Activated CD4-positive, CD25-positive, alpha-beta regulatory T cell (primary cell): ENCODE results near the gene HOXC10.

Experiments used
- DNase-seq, 4 experiments: peaks; one replicate each; lab custom pipeline; 2025; lab: John Stamatoyannopoulos, UW

The HOXC10 gene

GRCh38 chr12:54016478-54016964 lies 31.6 kb downstream of the HOXC10 start:
- no peak for DNase-seq

DNA sequence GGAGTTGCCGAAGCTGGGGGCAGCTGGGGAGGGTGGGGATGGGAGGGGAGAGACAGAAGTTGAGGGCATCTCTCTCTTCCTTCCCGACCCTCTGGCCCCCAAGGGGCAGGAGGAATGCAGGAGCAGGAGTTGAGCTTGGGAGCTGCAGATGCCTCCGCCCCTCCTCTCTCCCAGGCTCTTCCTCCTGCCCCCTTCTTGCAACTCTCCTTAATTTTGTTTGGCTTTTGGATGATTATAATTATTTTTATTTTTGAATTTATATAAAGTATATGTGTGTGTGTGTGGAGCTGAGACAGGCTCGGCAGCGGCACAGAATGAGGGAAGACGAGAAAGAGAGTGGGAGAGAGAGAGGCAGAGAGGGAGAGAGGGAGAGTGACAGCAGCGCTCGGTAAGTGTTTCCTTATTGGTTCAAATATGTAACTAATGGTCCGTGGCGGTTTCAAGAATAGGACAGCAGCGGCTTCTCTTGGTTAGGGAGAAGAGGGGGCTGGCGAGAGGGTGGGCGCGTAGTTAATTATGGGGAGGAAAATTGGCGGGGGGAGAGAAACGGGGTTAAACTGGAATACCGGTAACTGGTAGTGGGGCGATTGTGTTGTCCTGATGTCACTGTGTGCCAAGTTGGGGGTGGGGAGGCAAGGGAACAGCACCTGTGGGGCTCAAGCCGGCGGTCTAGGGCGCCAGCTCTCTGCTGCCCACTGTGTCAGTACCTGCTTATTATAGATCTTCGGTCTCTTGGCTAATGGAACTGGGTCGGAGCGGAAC lies 32.3 kb downstream of the HOXC10 start:
- no peak for DNase-seq

DNA sequence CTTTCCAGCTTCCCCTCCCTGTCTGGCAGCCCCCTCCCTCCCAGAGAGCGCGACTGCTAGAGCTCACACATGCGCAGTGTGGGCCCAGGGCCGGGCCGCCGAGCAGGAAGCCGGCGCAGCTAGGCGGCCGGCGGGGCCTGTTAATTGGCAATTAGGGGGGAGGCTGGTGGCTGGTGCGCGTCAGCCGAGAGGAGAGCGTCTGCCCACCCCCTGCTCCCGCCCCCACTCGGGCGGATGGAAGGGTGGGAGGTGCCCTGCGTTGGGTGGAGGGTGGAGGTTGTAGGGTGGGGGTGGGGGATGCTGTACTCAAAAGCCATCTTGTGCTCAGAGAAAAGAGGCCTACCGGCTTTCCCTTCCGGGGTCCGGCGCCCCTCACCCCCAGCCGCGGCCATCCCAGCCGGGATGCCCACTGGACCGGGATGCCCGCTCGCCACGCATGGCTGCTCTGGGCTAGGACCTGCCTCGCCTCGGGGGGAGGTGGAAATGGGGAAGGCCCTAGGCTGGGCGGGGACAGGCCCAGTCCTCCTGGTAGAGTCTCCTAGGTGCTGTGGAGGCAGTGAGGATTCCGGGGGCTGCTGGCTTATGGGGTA lies 33.0 kb downstream of the HOXC10 start:
- DNase-seq: peak; percentile 20 to 56 (median 50)

DNA sequence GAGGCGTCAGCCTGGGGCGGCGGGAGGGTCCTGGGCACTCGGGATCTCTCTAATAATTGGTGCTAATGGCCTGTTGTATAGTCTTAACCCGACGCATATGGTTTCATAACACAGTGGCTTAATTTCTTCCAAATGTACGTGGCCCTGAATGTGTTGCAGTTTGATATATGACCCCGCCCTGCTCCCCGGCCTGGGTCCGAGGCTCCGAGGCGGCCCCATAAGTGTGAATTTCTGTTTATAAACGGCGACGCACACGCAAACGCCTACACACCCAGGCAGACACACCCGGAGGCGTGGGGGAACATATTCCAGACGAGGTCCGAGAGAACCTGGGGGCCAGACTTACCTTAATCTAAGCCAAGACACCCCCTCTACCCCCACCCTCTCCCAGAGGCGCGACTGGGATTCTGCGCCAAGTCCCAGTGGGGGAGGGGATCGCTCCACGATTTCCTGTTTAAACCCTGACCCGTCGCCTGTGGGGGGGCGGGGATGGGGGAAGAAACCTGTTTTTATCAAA lies 33.6 kb downstream of the HOXC10 start:
- DNase-seq: no peak

- DNase-seq: no peak
Measured at GRCh38 chr12:54019091-54019811, 34.3 kb downstream of the HOXC10 start.

DNA sequence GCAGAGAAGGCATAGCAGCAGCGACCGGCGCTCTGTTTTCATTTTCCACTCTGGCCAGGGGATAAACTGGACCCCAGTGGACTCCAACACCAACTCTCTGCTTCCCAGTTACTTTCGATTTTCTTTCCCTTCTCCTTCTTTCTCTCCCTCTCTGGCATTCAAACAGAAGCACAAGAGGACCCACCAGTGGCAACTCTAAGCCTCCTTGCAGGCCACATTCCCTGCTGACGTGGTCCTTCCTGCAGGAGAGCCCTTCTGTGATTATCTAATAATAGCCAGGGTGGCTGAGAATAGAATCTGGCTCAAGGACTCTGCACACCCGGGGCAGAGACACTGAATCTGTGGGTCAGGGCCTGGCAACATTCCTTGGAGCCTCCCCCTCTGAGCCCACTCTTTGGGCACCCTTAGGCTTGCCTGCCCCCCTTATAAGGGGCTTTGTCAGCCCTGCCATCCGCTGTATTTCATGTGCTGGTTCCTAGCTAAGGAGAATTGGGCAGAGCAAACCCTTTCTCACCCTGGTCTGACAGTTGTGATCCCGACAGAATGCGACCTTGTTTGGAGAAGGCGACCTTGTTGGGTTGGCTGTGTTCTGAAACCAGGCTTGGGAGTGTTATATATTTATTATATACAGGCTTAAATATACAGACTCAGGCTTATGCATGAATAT lies 35.1 kb downstream of the HOXC10 start:
- DNase-seq: no peak

DNA sequence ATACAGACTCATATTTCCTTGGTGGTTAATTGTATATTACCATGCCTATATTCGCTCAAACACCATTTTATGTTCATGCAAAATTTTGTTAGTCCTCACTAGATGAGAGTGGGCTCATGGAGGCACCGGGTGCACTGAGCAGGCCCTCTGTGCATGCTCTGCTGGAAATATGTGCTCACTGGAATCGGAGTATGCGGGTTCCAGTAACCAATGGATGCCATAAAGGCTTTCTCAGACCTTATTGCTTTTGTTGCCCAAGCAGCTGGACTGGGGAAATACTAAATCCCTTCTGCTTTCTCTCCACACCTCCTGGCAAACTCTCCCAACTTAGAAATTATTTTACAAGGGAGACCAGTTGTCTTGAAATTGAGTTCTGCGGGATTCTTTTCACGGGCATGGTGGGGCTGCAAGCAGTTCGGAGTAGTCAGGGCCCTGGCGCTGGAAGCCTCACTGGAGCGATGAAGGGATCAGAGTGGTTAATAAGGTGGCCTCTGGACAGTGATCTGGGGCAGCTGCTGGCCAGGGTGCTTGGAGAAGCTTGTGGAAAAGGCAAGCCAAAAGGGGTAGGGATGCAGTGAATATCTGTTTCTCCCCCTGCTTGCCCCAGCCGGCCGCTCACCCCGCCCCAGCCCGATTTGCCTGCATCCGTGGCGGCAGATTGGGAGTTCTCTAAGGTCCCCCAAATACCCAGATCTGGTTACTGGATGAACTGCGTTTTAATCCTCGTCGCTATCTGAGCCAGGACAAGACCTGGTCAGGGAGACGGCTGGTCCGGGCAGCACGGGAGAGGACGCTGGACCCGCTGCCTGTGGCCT lies 35.9 kb downstream of the HOXC10 start:
- no peak for DNase-seq

DNA sequence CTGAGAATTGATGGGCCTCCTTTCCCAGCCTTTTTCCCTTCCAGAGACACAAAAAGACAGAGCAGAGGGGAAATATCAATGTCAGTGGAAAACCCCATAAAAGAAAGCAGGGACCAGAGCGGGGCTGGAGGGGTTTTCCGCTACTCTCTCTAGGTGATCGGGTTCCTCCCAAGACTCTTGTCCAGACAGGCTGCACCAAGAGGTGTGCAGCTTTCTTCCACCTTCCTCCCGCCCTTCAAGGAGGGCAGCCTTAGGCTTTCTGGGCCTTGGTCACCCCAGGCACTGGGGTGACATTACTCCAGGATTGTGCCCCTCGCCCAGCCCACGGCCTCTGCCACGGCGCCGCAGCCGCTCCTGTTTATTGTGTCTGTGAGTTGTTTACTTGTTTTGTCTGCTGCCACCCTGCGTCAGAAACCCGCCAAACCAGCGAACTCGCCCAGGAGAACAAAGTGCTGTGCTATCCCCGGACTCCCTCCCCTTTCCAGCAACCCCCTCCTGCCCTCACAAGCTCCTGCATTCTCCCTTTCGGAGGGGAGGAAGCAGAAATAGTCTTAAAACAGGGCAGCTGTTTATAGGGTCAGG lies 36.6 kb downstream of the HOXC10 start:
- no peak for DNase-seq

- DNase-seq: no peak
Measured at GRCh38 chr12:54022960-54023884, 38.3 kb downstream of the HOXC10 start.

- DNase-seq: no peak
Measured at GRCh38 chr12:54024127-54024526, 39.2 kb downstream of the HOXC10 start.

DNA sequence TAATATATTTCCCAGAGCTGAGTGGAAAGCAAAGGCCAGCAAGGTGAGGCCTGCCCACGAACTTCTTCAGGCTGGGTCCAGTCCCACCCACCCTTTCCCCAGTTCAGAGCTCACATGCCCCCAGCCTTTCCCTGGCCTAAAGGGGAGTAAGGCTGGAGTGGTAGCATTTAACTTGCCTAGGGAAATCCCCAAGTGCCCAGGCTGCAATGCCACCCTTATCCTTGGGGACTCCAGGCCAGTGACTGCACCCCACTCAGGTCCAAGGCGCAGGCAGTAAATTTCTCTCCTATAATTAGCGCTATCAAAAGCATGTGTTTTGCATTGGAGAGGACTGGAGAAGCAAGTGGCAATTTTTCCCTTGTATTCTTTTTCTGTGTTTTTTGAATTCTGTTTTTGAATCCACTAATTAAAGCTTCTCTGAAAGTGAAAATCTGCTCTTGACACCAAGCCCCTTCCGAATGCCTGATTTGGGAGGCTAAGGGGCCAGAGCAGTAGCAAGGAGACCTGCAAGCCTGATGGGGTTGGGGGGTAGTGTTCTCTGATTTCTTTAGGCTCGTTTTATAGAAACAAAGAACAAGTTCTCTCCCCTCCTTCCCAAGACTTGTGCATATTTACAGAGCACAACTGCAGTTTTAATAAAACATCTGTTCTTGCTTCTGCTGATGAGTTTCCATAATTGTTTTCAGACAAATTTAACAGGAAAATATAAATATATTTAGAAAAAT lies 39.8 kb downstream of the HOXC10 start:
- no peak for DNase-seq

GRCh38 chr12:54025499-54026405 lies 40.8 kb downstream of the HOXC10 start:
- no peak for DNase-seq

GRCh38 chr12:54026640-54027441 lies 41.9 kb downstream of the HOXC10 start:
- no peak for DNase-seq

- DNase-seq: no peak
Measured at GRCh38 chr12:54027442-54027786, 42.5 kb downstream of the HOXC10 start.

DNA sequence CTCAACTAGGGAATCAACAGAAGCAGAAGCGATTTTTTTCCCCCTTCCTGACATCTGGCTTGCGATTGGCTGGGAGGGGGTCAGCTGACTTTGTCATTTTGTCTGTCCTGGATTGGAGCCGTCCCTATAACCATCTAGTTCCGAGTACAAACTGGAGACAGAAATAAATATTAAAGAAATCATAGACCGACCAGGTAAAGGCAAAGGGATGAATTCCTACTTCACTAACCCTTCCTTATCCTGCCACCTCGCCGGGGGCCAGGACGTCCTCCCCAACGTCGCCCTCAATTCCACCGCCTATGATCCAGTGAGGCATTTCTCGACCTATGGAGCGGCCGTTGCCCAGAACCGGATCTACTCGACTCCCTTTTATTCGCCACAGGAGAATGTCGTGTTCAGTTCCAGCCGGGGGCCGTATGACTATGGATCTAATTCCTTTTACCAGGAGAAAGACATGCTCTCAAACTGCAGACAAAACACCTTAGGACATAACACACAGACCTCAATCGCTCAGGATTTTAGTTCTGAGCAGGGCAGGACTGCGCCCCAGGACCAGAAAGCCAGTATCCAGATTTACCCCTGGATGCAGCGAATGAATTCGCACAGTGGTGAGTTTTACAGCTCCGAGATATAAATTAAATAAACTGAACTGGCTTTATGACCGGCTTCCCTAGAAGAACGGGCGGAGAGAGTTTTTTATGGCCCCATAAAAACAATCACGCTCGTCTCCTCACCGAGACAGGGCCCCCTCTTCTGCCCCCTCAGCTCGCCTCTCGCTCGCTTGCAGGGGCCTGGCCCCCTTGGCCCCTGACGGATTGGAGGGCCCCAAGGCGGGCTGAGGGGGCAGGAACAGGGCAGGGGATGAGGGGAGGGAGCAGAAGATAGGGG lies 43.6 kb downstream of the HOXC10 start, which contains the start of gene HOXC6:
HOXC6 (plus strand) TSS at position 127 of the 888 bp plus-strand sequence; CDS start at position 209, 82 bp downstream.
- DNase-seq: no peak
